Measurements from ENCODE around the gene MBNL1. TPM values are rescaled to one million over a fixed set of nuclear protein-coding genes. Genes with fewer than 3 reads are reported as not detected.

Gene MBNL1
- total RNA-seq, 3 donors from 2014 or later = 314 to 702 (median 353) TPM

- H3K27me3 ChIP-seq = no peaks in the 10 kb centered on the region
- H3K4me3 ChIP-seq = no peak overlapping the region
- intact Hi-C loops (cut with DNase I; ENCODE audit: low total_unique reads) = no loop called here
- H3K9me3 ChIP-seq = no peaks in the 10 kb centered on the region
- TF ChIP-seq POLR2AphosphoS5 (IDR thresholded peaks at IDR 0.05) (no peak), POLR2A (IDR thresholded peaks at IDR 0.05) (no peak)
- TF ChIP-seq, protein P1, sequence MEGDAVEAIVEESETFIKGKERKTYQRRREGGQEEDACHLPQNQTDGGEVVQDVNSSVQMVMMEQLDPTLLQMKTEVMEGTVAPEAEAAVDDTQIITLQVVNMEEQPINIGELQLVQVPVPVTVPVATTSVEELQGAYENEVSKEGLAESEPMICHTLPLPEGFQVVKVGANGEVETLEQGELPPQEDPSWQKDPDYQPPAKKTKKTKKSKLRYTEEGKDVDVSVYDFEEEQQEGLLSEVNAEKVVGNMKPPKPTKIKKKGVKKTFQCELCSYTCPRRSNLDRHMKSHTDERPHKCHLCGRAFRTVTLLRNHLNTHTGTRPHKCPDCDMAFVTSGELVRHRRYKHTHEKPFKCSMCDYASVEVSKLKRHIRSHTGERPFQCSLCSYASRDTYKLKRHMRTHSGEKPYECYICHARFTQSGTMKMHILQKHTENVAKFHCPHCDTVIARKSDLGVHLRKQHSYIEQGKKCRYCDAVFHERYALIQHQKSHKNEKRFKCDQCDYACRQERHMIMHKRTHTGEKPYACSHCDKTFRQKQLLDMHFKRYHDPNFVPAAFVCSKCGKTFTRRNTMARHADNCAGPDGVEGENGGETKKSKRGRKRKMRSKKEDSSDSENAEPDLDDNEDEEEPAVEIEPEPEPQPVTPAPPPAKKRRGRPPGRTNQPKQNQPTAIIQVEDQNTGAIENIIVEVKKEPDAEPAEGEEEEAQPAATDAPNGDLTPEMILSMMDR (IDR thresholded peaks at IDR 0.05) = no peak
- no peak for DNase-seq (ENCODE audit: low spot score in 2 of 2)
- H3K27ac ChIP-seq = peak overlapping the region; percentile 10 to 64
- H3K4me1 ChIP-seq = peaks cover 0 to 3% of the 10 kb centered on the region in 2 donors
- H3K36me3 ChIP-seq = no peaks in the 10 kb centered on the region
Measured at GRCh38 chr3:152261329-152261728, 7.4 kb upstream of the MBNL1 start.

GRCh38 chr3:152263711-152264110, 5.0 kb upstream of the MBNL1 start:
- H3K27ac ChIP-seq = peak overlapping the region in 1 of 2 donors; percentile 10
- H3K4me1 ChIP-seq = peaks cover 0 to 18% of the 10 kb centered on the region in 2 donors
- no peak overlapping the region for H3K4me3 ChIP-seq
- H3K36me3 ChIP-seq = no peaks in the 10 kb centered on the region
- TF ChIP-seq, protein P1 (IDR thresholded peaks at IDR 0.05) = no peak
- TF ChIP-seq POLR2A (IDR thresholded peaks at IDR 0.05) = no peak
- no peak for TF ChIP-seq POLR2AphosphoS5 (IDR thresholded peaks at IDR 0.05)
- H3K27me3 ChIP-seq = no peaks in the 10 kb centered on the region
- H3K9me3 ChIP-seq = no peaks in the 10 kb centered on the region
- no peak for DNase-seq (ENCODE audit: low spot score in 2 of 2)
- intact Hi-C loops (cut with DNase I; ENCODE audit: low total_unique reads) = no loop called here

DNA sequence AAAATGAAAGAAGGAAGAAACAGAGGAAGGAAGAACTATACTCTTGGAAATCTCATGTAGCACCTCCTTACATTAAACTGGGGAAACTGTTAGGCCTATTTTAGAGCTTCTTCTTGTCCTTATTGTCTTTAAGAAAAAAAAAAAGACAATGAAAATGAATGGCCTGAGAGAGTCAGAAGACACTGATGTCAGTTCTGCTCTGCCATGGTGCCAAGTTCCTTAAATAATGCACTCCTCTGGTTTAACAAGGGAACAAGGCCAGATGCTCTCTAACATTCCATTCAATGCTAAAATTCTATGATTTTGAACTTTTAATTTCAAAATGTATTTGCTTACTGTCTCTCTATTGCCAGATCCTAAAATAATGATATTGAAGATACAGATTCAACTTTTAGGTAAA, 4.4 kb upstream of the MBNL1 start:
- Histone ChIP-seq H3K27me3 (no peaks in the 10 kb centered on the region), H3K9me3 (no peaks in the 10 kb centered on the region), H3K36me3 (no peaks in the 10 kb centered on the region), H3K4me3 (no peak overlapping the region), H3K27ac (peak overlapping the region in 1 of 2 donors; percentile 10), H3K4me1 (peaks cover 0 to 18% of the 10 kb centered on the region in 2 donors)
- TF ChIP-seq POLR2AphosphoS5 (IDR thresholded peaks at IDR 0.05) = no peak
- no peak for TF ChIP-seq POLR2A (IDR thresholded peaks at IDR 0.05)
- TF ChIP-seq, protein P1 (IDR thresholded peaks at IDR 0.05) = no peak
- intact Hi-C loops (cut with DNase I; ENCODE audit: low total_unique reads) = no loop called here
- DNase-seq (ENCODE audit: low spot score in 2 of 2) = no peak

- no peaks in the 10 kb centered on the region for H3K36me3 ChIP-seq
- peak overlapping the region in 2 of 3 donors; percentile 76 to 93 for H3K4me3 ChIP-seq
- peak overlapping the region; percentile 98 to 99 for H3K27ac ChIP-seq
- no peaks in the 10 kb centered on the region for H3K27me3 ChIP-seq
- DNase-seq (ENCODE audit: low spot score in 2 of 2) = peak; percentile 55 to 85
- no peaks in the 10 kb centered on the region for H3K9me3 ChIP-seq
- intact Hi-C loops (cut with DNase I; ENCODE audit: low total_unique reads) = no loop called here
- peak; percentile 56 to 81 (median 81) for TF ChIP-seq POLR2AphosphoS5 (IDR thresholded peaks at IDR 0.05)
- no peak for TF ChIP-seq POLR2A (IDR thresholded peaks at IDR 0.05)
- H3K4me1 ChIP-seq = peaks cover 0 to 18% of the 10 kb centered on the region in 2 donors
Measured at GRCh38 chr3:152266221-152266995, 2.3 kb upstream of the MBNL1 start.

- Histone ChIP-seq H3K4me1 (peaks cover 0 to 18% of the 10 kb centered on the region in 2 donors), H3K36me3 (no peaks in the 10 kb centered on the region), H3K27ac (peak overlapping the region; percentile 98 to 99), H3K4me3 (peak overlapping the region; percentile 76 to 93 (median 87)), H3K9me3 (no peaks in the 10 kb centered on the region), H3K27me3 (no peaks in the 10 kb centered on the region)
- no peak for DNase-seq (ENCODE audit: low spot score in 2 of 2)
- intact Hi-C loops (cut with DNase I; ENCODE audit: low total_unique reads) = no loop called here
- TF ChIP-seq, protein P1 (IDR thresholded peaks at IDR 0.05) = no peak
- TF ChIP-seq POLR2AphosphoS5 (IDR thresholded peaks at IDR 0.05) = peak in 1 of 3 donors; percentile 2
Measured at GRCh38 chr3:152267831-152268554, 736 bp upstream of the MBNL1 start.

Data from breast epithelium (tissue), 4 donors.